Body of pancreas (tissue), 4 donors: Measurements from ENCODE around the gene LIPM. TPM values are rescaled to one million over a fixed set of nuclear protein-coding genes. Genes with fewer than 3 reads are reported as not detected.

ENCODE experiments used
- ATAC-seq: fragments of 150-250 bp; one replicate; pipeline ENCODE4 v1.9.1; 2016
- DNase-seq, 4 donors: peaks; one replicate each; pipeline ENCODE4 v3.0.0-alpha.2; 2019
- H3K27ac ChIP-seq, 4 donors: fragments of 200-600 bp; sonication (generic); 1 replicate in 3 of 4; 2 replicates in 1 of 4; pipeline versions ENCODE4 v1.5.1 to v1.6.1; 2016 to 2019; ENCODE audit warnings: mild to moderate bottlenecking in 1 of 4, mixed read lengths in 1 of 4, moderate library complexity in 1 of 4
- H3K27me3 ChIP-seq, 2 donors: fragments of 200-600 bp; sonication (generic); one replicate each; pipeline ENCODE4 v1.6.0; 2016; ENCODE audit warnings: mild to moderate bottlenecking in 1 of 2
- H3K36me3 ChIP-seq, 2 donors: fragments of 200-600 bp; sonication (generic); replicated peaks in 1 of 2; 2 replicates each; pipeline ENCODE4 v1.5.1; 2016; ENCODE audit warnings: low read depth in 2 of 2; ENCODE audit not compliant: insufficient read depth in 1 of 2
- H3K4me1 ChIP-seq: fragments of 200-600 bp; sonication (generic); one replicate; pipeline ENCODE4 v1.6.0; 2016
- H3K4me3 ChIP-seq, 2 donors: fragments of 200-600 bp; sonication (generic); 1 replicate in 1 of 2; 2 replicates in 1 of 2; pipeline ENCODE4 v1.5.1; 2016 to 2019
- H3K9me3 ChIP-seq, 3 donors: fragments of 200-600 bp; sonication (generic); 1 replicate in 2 of 3; 2 replicates in 1 of 3; pipeline ENCODE4 v1.5.1; 2016
- POLR2A ChIP-seq, 3 donors: fragments of 450-650 bp; IDR thresholded peaks; one replicate each; pipeline ENCODE4 v1.6.1; 2016; ENCODE audit warnings: antibody characterized with exemption in 3 of 3, mild to moderate bottlenecking in 2 of 3
- WGBS, 2 donors: methylation state at CpG; one replicate each; pipeline ENCODE4 v1.1.5; 2017; 5-methylcytosine and 5-hydroxymethylcytosine counted together
- intact Hi-C: fragments of 100-400 bp; cut with DNase I; formaldehyde crosslinking; loops from one replicate; pipeline ENCODE4 v1.15.1; 2023
- total RNA-seq, 2 donors: library from RNA; depleted of rRNA; stranded (reverse); fragments of >200 nt; gene quantifications; one replicate each; pipeline ENCODE4 v1.1.0, GENCODE V29; 2016
- TF ChIP-seq, protein P1 (sequence below), 7 experiments: fragments of 450-650 bp in 4 of 7; fragments of 200-600 bp in 3 of 7; sonication (generic) in 3 of 7; IDR thresholded peaks; one replicate each; pipeline ENCODE4 v1.5.1; 2016 to 2019; ENCODE audit warnings: antibody characterized with exemption in 7 of 7

LIPM gene
- total RNA-seq, 2 donors from 2014 or later: not detected

GRCh38 chr10:88788924-88789323 is 13.6 kb upstream of the LIPM start:
- no peaks in the 10 kb centered on the region for H3K27me3 ChIP-seq
- no peaks in the 10 kb centered on the region for H3K9me3 ChIP-seq
- intact Hi-C loops: no loop called here
- no peaks in the 10 kb centered on the region for H3K4me1 ChIP-seq
- no peak overlapping the region for H3K4me3 ChIP-seq
- TF ChIP-seq POLR2A (IDR thresholded peaks at IDR 0.05): no peak
- TF ChIP-seq, protein P1, sequence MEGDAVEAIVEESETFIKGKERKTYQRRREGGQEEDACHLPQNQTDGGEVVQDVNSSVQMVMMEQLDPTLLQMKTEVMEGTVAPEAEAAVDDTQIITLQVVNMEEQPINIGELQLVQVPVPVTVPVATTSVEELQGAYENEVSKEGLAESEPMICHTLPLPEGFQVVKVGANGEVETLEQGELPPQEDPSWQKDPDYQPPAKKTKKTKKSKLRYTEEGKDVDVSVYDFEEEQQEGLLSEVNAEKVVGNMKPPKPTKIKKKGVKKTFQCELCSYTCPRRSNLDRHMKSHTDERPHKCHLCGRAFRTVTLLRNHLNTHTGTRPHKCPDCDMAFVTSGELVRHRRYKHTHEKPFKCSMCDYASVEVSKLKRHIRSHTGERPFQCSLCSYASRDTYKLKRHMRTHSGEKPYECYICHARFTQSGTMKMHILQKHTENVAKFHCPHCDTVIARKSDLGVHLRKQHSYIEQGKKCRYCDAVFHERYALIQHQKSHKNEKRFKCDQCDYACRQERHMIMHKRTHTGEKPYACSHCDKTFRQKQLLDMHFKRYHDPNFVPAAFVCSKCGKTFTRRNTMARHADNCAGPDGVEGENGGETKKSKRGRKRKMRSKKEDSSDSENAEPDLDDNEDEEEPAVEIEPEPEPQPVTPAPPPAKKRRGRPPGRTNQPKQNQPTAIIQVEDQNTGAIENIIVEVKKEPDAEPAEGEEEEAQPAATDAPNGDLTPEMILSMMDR (IDR thresholded peaks at IDR 0.05): no peak
- H3K36me3 ChIP-seq: no peaks in the 10 kb centered on the region
- no peak for DNase-seq
- no peak for ATAC-seq
- H3K27ac ChIP-seq: no peak overlapping the region

DNA sequence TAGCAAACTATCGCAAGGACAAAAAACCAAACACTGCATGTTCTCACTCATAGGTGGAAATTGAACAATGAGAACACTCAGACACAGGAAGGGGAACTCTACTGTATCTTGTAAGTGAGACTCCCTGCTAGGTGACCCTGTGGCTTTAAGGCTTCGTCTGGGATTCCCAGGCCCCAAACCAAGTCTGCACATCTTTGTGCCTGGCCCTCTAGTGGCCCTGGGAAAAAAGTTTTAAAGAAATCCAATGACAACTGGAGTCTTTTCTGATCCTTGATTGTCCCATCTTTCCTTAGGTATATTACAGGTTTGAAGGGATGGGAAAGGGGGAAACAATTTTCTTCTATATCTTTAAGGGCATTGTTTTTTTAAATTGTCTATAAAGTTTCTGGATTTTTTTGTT is 10.6 kb upstream of the LIPM start:
- ATAC-seq (no peak), DNase-seq (peak; percentile 10 to 21 (median 12))
- Histone ChIP-seq H3K4me1 (no peaks in the 10 kb centered on the region), H3K9me3 (no peaks in the 10 kb centered on the region), H3K4me3 (no peak overlapping the region), H3K36me3 (no peaks in the 10 kb centered on the region), H3K27ac (no peak overlapping the region), H3K27me3 (no peaks in the 10 kb centered on the region)
- TF ChIP-seq, protein P1 (IDR thresholded peaks at IDR 0.05): peak in 5 of 7 experiments; percentile 28 to 45 (median 42)
- no peak for TF ChIP-seq POLR2A (IDR thresholded peaks at IDR 0.05)
- intact Hi-C loops: no loop called here
- WGBS, 2 donors: 46 to 54% methylated on average over 2 of the region's 2 CpGs

- no peak for ATAC-seq
- Histone ChIP-seq H3K4me3 (no peak overlapping the region), H3K9me3 (no peaks in the 10 kb centered on the region), H3K36me3 (no peaks in the 10 kb centered on the region), H3K27me3 (no peaks in the 10 kb centered on the region), H3K27ac (no peak overlapping the region), H3K4me1 (no peaks in the 10 kb centered on the region)
- intact Hi-C loops: no loop called here
- peak in 2 of 4 donors; percentile 6 to 65 for DNase-seq
- TF ChIP-seq POLR2A (IDR thresholded peaks at IDR 0.05): no peak
- TF ChIP-seq, protein P1 (IDR thresholded peaks at IDR 0.05): no peak
- 72 to 79% methylated on average over 4 of the region's 4 CpGs for WGBS, 2 donors
These were observed 9.9 kb upstream of the LIPM start for GRCh38 chr10:88792661-88793060.

DNA sequence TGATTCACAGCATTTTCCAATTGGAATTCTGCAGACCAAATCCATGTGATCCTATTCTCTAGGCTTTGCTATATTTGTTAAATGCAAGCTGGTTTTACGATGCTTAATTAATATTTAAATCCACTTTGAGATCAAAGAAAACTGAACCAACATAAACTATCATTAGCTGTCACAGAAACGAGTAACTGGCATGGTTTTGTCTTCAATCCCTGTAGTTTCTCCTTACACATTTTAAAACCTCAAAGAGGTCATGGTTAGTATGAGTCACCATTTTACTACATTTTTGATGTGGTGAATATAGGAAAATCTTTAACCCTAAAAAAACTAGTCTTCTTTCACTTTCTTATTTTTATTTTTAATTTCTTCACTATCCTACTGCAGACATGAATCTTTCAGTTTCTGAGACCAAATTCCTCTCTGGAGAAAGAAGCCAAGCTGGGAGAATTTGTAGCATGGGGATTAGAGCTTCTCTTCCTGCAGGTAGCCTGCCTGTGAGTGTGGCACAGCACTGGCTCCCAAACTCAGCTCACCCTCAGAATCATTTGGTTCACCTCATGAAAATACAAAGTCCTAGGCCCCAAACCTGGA is 8.7 kb upstream of the LIPM start:
- no peak for DNase-seq
- Histone ChIP-seq H3K27ac (no peak overlapping the region), H3K4me3 (no peak overlapping the region), H3K4me1 (no peaks in the 10 kb centered on the region), H3K9me3 (no peaks in the 10 kb centered on the region), H3K36me3 (no peaks in the 10 kb centered on the region), H3K27me3 (no peaks in the 10 kb centered on the region)
- TF ChIP-seq, protein P1 (IDR thresholded peaks at IDR 0.05): no peak
- no peak for TF ChIP-seq POLR2A (IDR thresholded peaks at IDR 0.05)
- WGBS, 2 donors: 55 to 58% methylated on average over 2 of the region's 2 CpGs
- intact Hi-C loops: no loop called here
- no peak for ATAC-seq

- 48 to 65% methylated on average over 1 of the region's 1 CpG for WGBS, 2 donors
- no peak for ATAC-seq
These were observed 7.8 kb upstream of the LIPM start for GRCh38 chr10:88794731-88795130.

More at GRCh38 chr10:88794731-88795130, 7.8 kb upstream of the LIPM start:
- intact Hi-C loops: no loop called here
- Histone ChIP-seq H3K4me1 (no peaks in the 10 kb centered on the region), H3K9me3 (no peaks in the 10 kb centered on the region), H3K4me3 (no peak overlapping the region), H3K36me3 (no peaks in the 10 kb centered on the region), H3K27me3 (no peaks in the 10 kb centered on the region), H3K27ac (no peak overlapping the region)
- DNase-seq: no peak
- no peak for TF ChIP-seq POLR2A (IDR thresholded peaks at IDR 0.05)
- TF ChIP-seq, protein P1 (IDR thresholded peaks at IDR 0.05): no peak
